Activated T-helper 17 cell treated with anti-CD3 and anti-CD28 coated beads, Interleukin-2, amount 50 U/mL, for 72 hours (primary cell): ENCODE measurements around the gene ODAD2. TPM values are rescaled to one million over a fixed set of nuclear protein-coding genes. Genes with fewer than 3 reads are reported as not detected.

ENCODE experiments used
- ATAC-seq: fragments of 150-1000 bp; cut with Tn5 transposase; replicated peaks from 2 replicates; pipeline ENCODE4 v1.10.0; 2021; ENCODE audit warnings: mild to moderate bottlenecking, moderate library complexity
- H3K27ac Mint-ChIP-seq: one replicate; pipeline ENCODE4 v1.8.0; 2022; ENCODE audit warnings: mixed read lengths
- H3K27me3 Mint-ChIP-seq: one replicate; pipeline ENCODE4 v1.8.0; 2022; ENCODE audit warnings: mixed read lengths
- H3K36me3 Mint-ChIP-seq: one replicate; pipeline ENCODE4 v1.8.0; 2022; ENCODE audit warnings: low read depth, mild to moderate bottlenecking, mixed read lengths
- H3K4me1 Mint-ChIP-seq: one replicate; pipeline ENCODE4 v1.8.0; 2022; ENCODE audit warnings: mixed read lengths
- H3K4me3 Mint-ChIP-seq: one replicate; pipeline ENCODE4 v1.8.0; 2022; ENCODE audit warnings: mild to moderate bottlenecking, mixed read lengths
- H3K9me3 Mint-ChIP-seq: one replicate; pipeline ENCODE4 v1.8.0; 2022; ENCODE audit warnings: mixed read lengths
- total RNA-seq, 2 donors: library from RNA; stranded (reverse); gene quantifications; one replicate each; pipeline ENCODE4 v1.2.3, GENCODE V29; 2022

The ODAD2 gene
- total RNA-seq, 2 donors from 2014 or later, result 0.08 TPM; not detected in 1

GRCh38 chr10:27838901-27839300 lies 160.0 kb downstream of the ODAD2 start:
- no peaks in the 10 kb centered on the region for H3K9me3 Mint-ChIP-seq
- H3K4me3 Mint-ChIP-seq, result no peak overlapping the region
- peaks cover 9% of the 10 kb centered on the region for H3K27me3 Mint-ChIP-seq
- no peaks in the 10 kb centered on the region for H3K36me3 Mint-ChIP-seq
- no peak for ATAC-seq
- H3K4me1 Mint-ChIP-seq, result no peaks in the 10 kb centered on the region
- H3K27ac Mint-ChIP-seq, result no peak overlapping the region

DNA sequence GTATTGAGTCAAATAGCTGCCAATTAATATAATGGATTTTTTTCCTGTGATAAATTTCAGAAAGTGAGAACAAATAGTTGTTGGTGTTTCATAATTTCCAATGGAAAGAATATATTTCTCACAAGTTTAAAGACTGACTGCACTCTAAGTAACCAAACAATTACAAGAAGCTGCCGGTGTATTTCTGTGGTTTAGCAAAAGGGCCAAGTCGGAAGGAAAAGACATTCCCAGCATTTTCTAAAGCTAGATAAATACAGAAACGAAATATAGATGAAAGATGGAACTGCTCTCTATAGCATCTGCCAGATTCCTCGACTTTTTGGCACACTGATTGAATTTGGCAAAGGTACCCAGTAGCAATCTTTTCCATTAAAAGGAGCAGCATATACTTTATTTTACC lies 160.5 kb downstream of the ODAD2 start:
- Mint-ChIP-seq H3K36me3 (no peaks in the 10 kb centered on the region), H3K27ac (no peak overlapping the region), H3K9me3 (no peaks in the 10 kb centered on the region), H3K4me1 (no peaks in the 10 kb centered on the region), H3K4me3 (no peak overlapping the region), H3K27me3 (peaks cover 9% of the 10 kb centered on the region)
- no peak for ATAC-seq

DNA sequence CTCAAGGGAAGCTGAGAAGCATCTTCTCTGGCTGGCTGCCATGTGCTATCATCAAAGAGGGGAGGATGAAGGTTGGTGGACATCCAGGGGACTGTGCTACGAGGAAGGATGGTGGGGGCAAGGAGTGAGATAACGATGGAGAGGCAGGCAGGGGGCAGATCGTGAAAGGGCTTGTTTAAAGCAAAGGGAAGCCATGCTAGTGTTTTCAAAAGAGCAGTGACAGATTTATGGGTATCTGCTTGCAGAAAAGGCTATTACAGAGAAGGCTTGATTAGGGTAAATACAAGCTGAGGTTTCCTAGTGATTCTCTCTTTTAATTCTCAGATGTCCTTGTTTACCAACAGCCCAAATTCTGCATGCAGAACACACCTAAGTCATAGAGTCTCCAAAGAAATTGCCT lies 164.4 kb downstream of the ODAD2 start:
- H3K27me3 Mint-ChIP-seq, result peaks cover 11% of the 10 kb centered on the region
- no peaks in the 10 kb centered on the region for H3K9me3 Mint-ChIP-seq
- H3K4me1 Mint-ChIP-seq, result no peaks in the 10 kb centered on the region
- no peak for ATAC-seq
- H3K27ac Mint-ChIP-seq, result no peak overlapping the region
- no peaks in the 10 kb centered on the region for H3K36me3 Mint-ChIP-seq
- no peak overlapping the region for H3K4me3 Mint-ChIP-seq

GRCh38 chr10:27833792-27834191 lies 165.1 kb downstream of the ODAD2 start:
- ATAC-seq, result no peak
- H3K27me3 Mint-ChIP-seq, result peaks cover 11% of the 10 kb centered on the region
- no peaks in the 10 kb centered on the region for H3K9me3 Mint-ChIP-seq
- no peaks in the 10 kb centered on the region for H3K4me1 Mint-ChIP-seq
- no peaks in the 10 kb centered on the region for H3K36me3 Mint-ChIP-seq
- H3K4me3 Mint-ChIP-seq, result no peak overlapping the region
- H3K27ac Mint-ChIP-seq, result no peak overlapping the region

- H3K4me3 Mint-ChIP-seq, result no peak overlapping the region
- no peaks in the 10 kb centered on the region for H3K9me3 Mint-ChIP-seq
- no peak for ATAC-seq
- H3K36me3 Mint-ChIP-seq, result no peaks in the 10 kb centered on the region
- no peaks in the 10 kb centered on the region for H3K4me1 Mint-ChIP-seq
- H3K27me3 Mint-ChIP-seq, result peaks cover 11% of the 10 kb centered on the region
- H3K27ac Mint-ChIP-seq, result no peak overlapping the region
Measured at GRCh38 chr10:27832826-27833225, 166.1 kb downstream of the ODAD2 start.

DNA sequence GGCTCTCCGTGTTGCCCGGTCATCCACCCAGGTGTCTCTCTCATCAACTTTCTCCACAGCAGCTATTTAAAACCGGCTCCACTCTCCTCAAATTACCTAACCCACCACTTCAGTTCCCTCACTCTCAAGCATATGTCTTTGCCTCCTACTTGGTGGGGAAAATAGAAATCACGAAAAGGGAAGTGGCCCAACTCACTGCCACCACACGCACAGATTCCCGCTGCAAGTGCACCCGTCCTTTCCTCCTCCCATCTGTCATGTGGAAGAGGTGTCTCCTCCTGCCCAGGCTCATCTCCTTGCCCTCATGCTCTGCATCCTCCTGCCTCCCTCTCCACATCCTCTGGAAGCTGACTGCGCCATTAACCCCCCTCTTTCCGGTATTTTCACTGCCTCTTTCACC lies 172.5 kb downstream of the ODAD2 start:
- Mint-ChIP-seq H3K4me3 (no peak overlapping the region), H3K27ac (no peak overlapping the region), H3K4me1 (no peaks in the 10 kb centered on the region), H3K9me3 (no peaks in the 10 kb centered on the region), H3K27me3 (peaks cover 4% of the 10 kb centered on the region), H3K36me3 (no peaks in the 10 kb centered on the region)
- no peak for ATAC-seq

DNA sequence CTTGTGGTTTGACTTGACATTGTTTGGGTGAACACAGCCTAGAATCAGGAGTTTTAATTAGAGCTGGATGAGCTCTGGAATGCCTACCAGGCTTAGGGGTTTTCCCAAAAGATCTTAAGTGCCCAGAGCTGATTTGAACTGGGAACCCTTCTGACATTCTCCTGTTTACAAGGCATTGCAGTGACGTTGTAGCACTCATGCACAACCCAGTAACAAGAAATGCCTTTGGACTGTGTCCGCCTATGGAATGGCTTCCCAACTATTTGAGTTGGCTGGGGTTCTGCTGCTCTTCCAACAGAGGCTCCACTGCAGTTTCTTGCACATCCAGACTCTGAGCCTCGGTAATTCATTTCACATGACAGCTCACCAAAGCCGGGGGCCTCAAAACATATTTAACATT lies 176.6 kb downstream of the ODAD2 start:
- Mint-ChIP-seq H3K36me3 (no peaks in the 10 kb centered on the region), H3K27ac (no peak overlapping the region), H3K27me3 (peaks cover 4% of the 10 kb centered on the region), H3K4me1 (no peaks in the 10 kb centered on the region), H3K9me3 (no peaks in the 10 kb centered on the region), H3K4me3 (no peak overlapping the region)
- ATAC-seq, result no peak

- Mint-ChIP-seq H3K4me1 (no peaks in the 10 kb centered on the region), H3K27ac (no peak overlapping the region), H3K36me3 (no peaks in the 10 kb centered on the region), H3K4me3 (no peak overlapping the region), H3K27me3 (peaks cover 4% of the 10 kb centered on the region), H3K9me3 (no peaks in the 10 kb centered on the region)
- no peak for ATAC-seq
Measured at GRCh38 chr10:27820637-27821036, 178.2 kb downstream of the ODAD2 start.

DNA sequence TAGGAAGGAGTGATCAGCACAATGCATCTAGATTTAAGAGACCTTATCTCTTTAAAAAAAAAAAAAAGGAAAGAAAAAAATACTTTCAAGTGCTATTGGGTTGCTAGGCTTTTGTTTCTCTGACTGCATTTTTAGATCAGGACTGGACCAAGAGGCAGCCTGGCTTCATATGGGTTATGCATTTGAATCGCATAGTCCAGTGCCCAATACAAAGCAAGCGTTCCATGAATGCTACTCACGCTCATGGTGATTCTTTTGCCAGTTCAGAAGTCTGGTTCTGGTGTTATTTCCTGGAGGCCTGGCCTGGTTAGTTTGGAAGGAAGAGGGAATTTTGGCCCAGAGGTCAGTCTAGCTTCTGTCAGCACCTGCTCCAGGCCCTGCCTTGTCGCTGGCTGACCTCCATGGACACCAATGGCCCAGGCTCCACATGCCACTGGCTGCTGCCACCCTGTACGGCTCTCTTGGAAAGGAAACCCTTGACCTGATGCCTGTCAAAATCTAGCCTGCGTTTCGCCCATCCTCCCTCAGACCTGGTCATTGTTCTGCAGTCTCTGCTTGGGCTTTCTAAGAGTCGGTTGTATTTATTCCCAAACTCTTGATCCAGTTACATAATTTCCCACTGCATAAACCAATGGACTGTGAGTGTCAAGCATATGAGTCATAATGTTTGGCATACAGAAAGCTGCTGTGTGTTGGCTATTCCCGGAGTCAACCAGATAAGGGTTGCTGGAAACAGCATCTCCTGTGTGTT lies 178.9 kb downstream of the ODAD2 start:
- Mint-ChIP-seq H3K9me3 (no peaks in the 10 kb centered on the region), H3K4me3 (no peak overlapping the region), H3K36me3 (no peaks in the 10 kb centered on the region), H3K4me1 (no peaks in the 10 kb centered on the region), H3K27ac (no peak overlapping the region), H3K27me3 (peaks cover 4% of the 10 kb centered on the region)
- no peak for ATAC-seq

GRCh38 chr10:27816320-27816719 lies 182.6 kb downstream of the ODAD2 start:
- no peaks in the 10 kb centered on the region for H3K9me3 Mint-ChIP-seq
- H3K4me3 Mint-ChIP-seq, result no peak overlapping the region
- no peaks in the 10 kb centered on the region for H3K4me1 Mint-ChIP-seq
- no peak overlapping the region for H3K27ac Mint-ChIP-seq
- H3K36me3 Mint-ChIP-seq, result no peaks in the 10 kb centered on the region
- H3K27me3 Mint-ChIP-seq, result peaks cover 4% of the 10 kb centered on the region
- no peak for ATAC-seq

- peaks cover 4% of the 10 kb centered on the region for H3K27me3 Mint-ChIP-seq
- H3K36me3 Mint-ChIP-seq, result no peaks in the 10 kb centered on the region
- no peak for ATAC-seq
- H3K4me1 Mint-ChIP-seq, result no peaks in the 10 kb centered on the region
- no peak overlapping the region for H3K4me3 Mint-ChIP-seq
- no peaks in the 10 kb centered on the region for H3K9me3 Mint-ChIP-seq
- H3K27ac Mint-ChIP-seq, result no peak overlapping the region
Measured at GRCh38 chr10:27815846-27816245, 183.0 kb downstream of the ODAD2 start.

- no peak for ATAC-seq
- Mint-ChIP-seq H3K36me3 (no peaks in the 10 kb centered on the region), H3K27ac (no peak overlapping the region), H3K4me1 (no peaks in the 10 kb centered on the region), H3K27me3 (peaks cover 4% of the 10 kb centered on the region), H3K4me3 (no peak overlapping the region), H3K9me3 (no peaks in the 10 kb centered on the region)
Measured at GRCh38 chr10:27815261-27815660, 183.6 kb downstream of the ODAD2 start.

DNA sequence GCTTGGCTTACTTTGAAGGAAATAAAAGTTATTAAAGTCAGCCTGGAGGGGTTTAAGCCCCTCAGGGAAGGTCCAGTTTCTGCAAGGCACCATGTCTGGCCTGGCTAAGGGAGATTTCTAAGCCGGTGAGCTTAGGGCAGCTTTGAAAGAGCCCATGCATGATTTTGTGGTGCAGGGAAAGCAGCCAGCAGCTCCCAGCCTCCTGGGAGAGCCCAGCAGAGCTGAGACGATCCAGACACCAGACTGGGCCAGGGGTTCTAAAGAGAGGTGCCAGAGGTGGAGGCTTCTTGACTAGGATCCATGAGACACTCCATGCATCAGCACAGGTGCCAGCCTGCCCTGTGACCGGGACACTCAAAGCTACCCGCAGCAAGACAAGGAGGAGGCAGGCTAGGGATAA lies 193.7 kb downstream of the ODAD2 start:
- Mint-ChIP-seq H3K9me3 (no peaks in the 10 kb centered on the region), H3K27me3 (peaks cover 19% of the 10 kb centered on the region), H3K4me1 (no peaks in the 10 kb centered on the region), H3K27ac (no peak overlapping the region), H3K36me3 (no peaks in the 10 kb centered on the region), H3K4me3 (no peak overlapping the region)
- ATAC-seq, result no peak

DNA sequence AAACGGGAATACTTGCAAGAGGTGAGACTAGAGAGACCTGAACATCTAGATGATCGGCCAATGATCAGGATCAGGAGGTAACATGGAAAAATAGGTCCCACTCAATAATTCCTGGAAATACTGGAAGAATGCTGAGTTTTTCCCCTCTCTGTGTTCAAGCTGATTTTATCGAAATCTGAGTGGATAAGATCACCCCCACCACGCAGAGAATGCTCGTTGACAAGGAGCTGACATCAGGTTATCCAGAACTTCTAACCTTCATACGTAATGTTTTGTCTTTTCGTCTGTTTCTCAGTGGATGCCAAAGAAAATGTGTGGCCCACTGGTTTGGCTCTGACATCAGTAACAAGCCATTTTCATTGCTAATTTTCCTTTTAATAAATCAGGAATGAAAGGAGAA lies 194.7 kb downstream of the ODAD2 start:
- no peaks in the 10 kb centered on the region for H3K4me1 Mint-ChIP-seq
- no peak overlapping the region for H3K4me3 Mint-ChIP-seq
- no peak for ATAC-seq
- peaks cover 22% of the 10 kb centered on the region for H3K27me3 Mint-ChIP-seq
- no peak overlapping the region for H3K27ac Mint-ChIP-seq
- H3K36me3 Mint-ChIP-seq, result no peaks in the 10 kb centered on the region
- no peaks in the 10 kb centered on the region for H3K9me3 Mint-ChIP-seq

- H3K27ac Mint-ChIP-seq, result no peak overlapping the region
- H3K4me1 Mint-ChIP-seq, result no peaks in the 10 kb centered on the region
- peaks cover 26% of the 10 kb centered on the region for H3K27me3 Mint-ChIP-seq
- H3K4me3 Mint-ChIP-seq, result no peak overlapping the region
- ATAC-seq, result no peak
- no peaks in the 10 kb centered on the region for H3K36me3 Mint-ChIP-seq
- no peaks in the 10 kb centered on the region for H3K9me3 Mint-ChIP-seq
Measured at GRCh38 chr10:27801171-27801785, 197.6 kb downstream of the ODAD2 start.
